ENCODE measurements around the gene KCNJ6.
"Not testable (repeated sequence)": the region's sequence is repeated elsewhere in the genome, so short reads cannot be mapped to it uniquely, and the experiment has no call there.

Gene KCNJ6

GRCh38 chr21:37654596-37654995 is 261.7 kb downstream of the KCNJ6 start:
- no peak for TF ChIP-seq CTCF (IDR thresholded peaks at IDR 0.05)
- peaks cover 27% of the 10 kb centered on the region for H3K27me3 ChIP-seq
- H3K4me1 ChIP-seq (ENCODE audit: control insufficient read depth in 1 of 2, insufficient read depth in 1 of 2, low read depth in 1 of 2, low read length in 1 of 2): no peaks in the 10 kb centered on the region
- no peak overlapping the region for H3K4me3 ChIP-seq (ENCODE audit: low read depth in 1 of 2, low read length in 1 of 2)
- no peaks in the 10 kb centered on the region for H3K36me3 ChIP-seq
- no peak overlapping the region for H3K27ac ChIP-seq
- no peaks in the 10 kb centered on the region for H3K9me3 ChIP-seq

GRCh38 chr21:37653201-37653600 is 263.1 kb downstream of the KCNJ6 start:
- peaks cover 27% of the 10 kb centered on the region for H3K27me3 ChIP-seq

GRCh38 chr21:37647781-37648180 is 268.5 kb downstream of the KCNJ6 start:
- H3K4me3 ChIP-seq (ENCODE audit: low read depth in 1 of 2, low read length in 1 of 2): no peak overlapping the region
- H3K27ac ChIP-seq: no peak overlapping the region
- peaks cover 48% of the 10 kb centered on the region for H3K27me3 ChIP-seq
- no peaks in the 10 kb centered on the region for H3K4me1 ChIP-seq (ENCODE audit: control insufficient read depth in 1 of 2, insufficient read depth in 1 of 2, low read depth in 1 of 2, low read length in 1 of 2)
- H3K9me3 ChIP-seq: no peaks in the 10 kb centered on the region
- no peaks in the 10 kb centered on the region for H3K36me3 ChIP-seq
- TF ChIP-seq CTCF (IDR thresholded peaks at IDR 0.05): no peak

More at GRCh38 chr21:37653201-37653600, 263.1 kb downstream of the KCNJ6 start:
- H3K9me3 ChIP-seq: no peaks in the 10 kb centered on the region
- TF ChIP-seq CTCF (IDR thresholded peaks at IDR 0.05): no peak
- no peak overlapping the region for H3K27ac ChIP-seq
- H3K4me3 ChIP-seq (ENCODE audit: low read depth in 1 of 2, low read length in 1 of 2): no peak overlapping the region
- H3K4me1 ChIP-seq (ENCODE audit: control insufficient read depth in 1 of 2, insufficient read depth in 1 of 2, low read depth in 1 of 2, low read length in 1 of 2): no peaks in the 10 kb centered on the region
- no peaks in the 10 kb centered on the region for H3K36me3 ChIP-seq

GRCh38 chr21:37646761-37647160 is 269.5 kb downstream of the KCNJ6 start:
- not testable (repeated sequence) for H3K27ac ChIP-seq; H3K36me3 ChIP-seq; H3K4me1 ChIP-seq (ENCODE audit: control insufficient read depth in 1 of 2, insufficient read depth in 1 of 2, low read depth in 1 of 2, low read length in 1 of 2); H3K9me3 ChIP-seq; H3K4me3 ChIP-seq (ENCODE audit: low read depth in 1 of 2, low read length in 1 of 2)
- H3K27me3 ChIP-seq: peaks cover 41% of the 10 kb centered on the region

DNA sequence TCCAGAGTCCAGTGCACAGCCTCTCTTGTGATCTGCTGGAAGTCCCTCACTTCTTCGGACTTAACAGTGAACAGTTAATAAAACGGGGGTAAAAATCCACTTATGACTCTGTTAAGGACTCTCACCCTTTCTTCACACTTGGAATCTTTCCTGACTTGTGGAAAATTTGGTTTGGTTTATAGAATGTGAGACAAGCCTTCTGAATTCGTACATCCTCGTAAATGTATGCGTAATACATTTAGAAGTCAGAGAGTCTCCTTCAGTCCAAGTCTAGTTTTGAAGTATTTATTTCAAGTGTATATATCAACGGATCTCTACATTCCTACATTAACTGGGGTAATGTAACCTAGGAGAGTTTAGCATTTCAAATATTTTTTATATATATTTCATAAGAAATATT is 270.4 kb downstream of the KCNJ6 start:
- no peak overlapping the region for H3K27ac ChIP-seq
- H3K4me1 ChIP-seq (ENCODE audit: control insufficient read depth in 1 of 2, insufficient read depth in 1 of 2, low read depth in 1 of 2, low read length in 1 of 2): no peaks in the 10 kb centered on the region
- no peak for TF ChIP-seq CTCF (IDR thresholded peaks at IDR 0.05)
- peaks cover 38% of the 10 kb centered on the region for H3K27me3 ChIP-seq
- no peaks in the 10 kb centered on the region for H3K36me3 ChIP-seq
- no peaks in the 10 kb centered on the region for H3K9me3 ChIP-seq
- H3K4me3 ChIP-seq (ENCODE audit: low read depth in 1 of 2, low read length in 1 of 2): no peak overlapping the region

DNA sequence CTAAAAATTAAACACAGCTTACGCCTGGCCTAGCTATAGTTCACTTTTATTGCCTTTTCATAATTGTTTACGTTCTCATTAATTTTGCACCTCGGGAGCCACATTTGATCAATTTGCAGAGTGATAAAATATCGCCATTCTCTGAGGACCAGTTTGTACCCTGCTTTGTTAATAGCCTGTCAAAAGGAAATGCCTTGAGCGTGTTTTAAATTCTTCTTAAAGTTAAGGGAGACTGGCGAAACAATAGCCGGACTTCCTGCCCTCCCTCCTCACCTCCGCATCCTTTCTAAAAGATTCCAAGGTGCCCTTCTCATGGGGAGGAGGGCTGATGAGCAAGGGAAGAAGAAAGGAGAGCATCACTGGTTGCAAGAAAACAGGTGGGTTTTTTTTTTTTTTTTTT is 271.6 kb downstream of the KCNJ6 start:
- H3K4me3 ChIP-seq (ENCODE audit: low read depth in 1 of 2, low read length in 1 of 2): no peak overlapping the region
- H3K27me3 ChIP-seq: peaks cover 45% of the 10 kb centered on the region
- H3K27ac ChIP-seq: no peak overlapping the region
- no peak for TF ChIP-seq CTCF (IDR thresholded peaks at IDR 0.05)
- no peaks in the 10 kb centered on the region for H3K4me1 ChIP-seq (ENCODE audit: control insufficient read depth in 1 of 2, insufficient read depth in 1 of 2, low read depth in 1 of 2, low read length in 1 of 2)
- no peaks in the 10 kb centered on the region for H3K36me3 ChIP-seq
- no peaks in the 10 kb centered on the region for H3K9me3 ChIP-seq

DNA sequence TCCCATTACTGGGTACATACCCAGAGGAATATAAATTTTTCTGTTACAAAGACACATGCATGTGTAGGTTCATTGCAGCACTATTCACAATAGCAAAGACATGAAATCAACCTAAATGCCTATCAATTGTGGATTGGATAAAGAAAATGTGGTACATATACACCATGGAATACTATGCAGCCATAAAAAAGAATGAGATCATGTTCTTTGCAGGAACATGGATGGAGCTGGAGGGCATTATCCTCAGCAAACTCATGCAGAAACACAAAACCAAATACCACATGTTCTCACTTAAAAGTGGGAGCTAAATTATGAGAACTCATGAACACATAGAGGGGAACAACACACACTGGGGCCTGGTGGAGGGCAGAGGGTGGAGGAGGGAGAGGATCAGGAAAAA is 272.4 kb downstream of the KCNJ6 start:
- not testable (repeated sequence) for H3K36me3 ChIP-seq; H3K4me1 ChIP-seq (ENCODE audit: control insufficient read depth in 1 of 2, insufficient read depth in 1 of 2, low read depth in 1 of 2, low read length in 1 of 2); H3K9me3 ChIP-seq; H3K4me3 ChIP-seq (ENCODE audit: low read depth in 1 of 2, low read length in 1 of 2); H3K27ac ChIP-seq
- H3K27me3 ChIP-seq: peaks cover 45% of the 10 kb centered on the region
